GM23248 (cell line): ENCODE results near the gene LOXHD1.

ENCODE experiments used
- EZH2 ChIP-seq: fragments of 200-600 bp; sonication (generic); IDR thresholded peaks from 2 replicates; pipeline ENCODE4 v1.6.1; 2018; ENCODE audit warnings: antibody characterized with exemption, mild to moderate bottlenecking; ENCODE audit not compliant: insufficient read depth, poor library complexity, severe bottlenecking
- EZH2phosphoT487 ChIP-seq: fragments of 200-600 bp; sonication (generic); IDR thresholded peaks from 2 replicates; pipeline ENCODE4 v1.6.1; 2018; ENCODE audit warnings: antibody characterized with exemption, moderate library complexity, mild to moderate bottlenecking, low read depth; ENCODE audit not compliant: insufficient read depth

- no peak for TF ChIP-seq EZH2
- TF ChIP-seq EZH2phosphoT487, result no peak
These were observed 138.6 kb downstream of the LOXHD1 start for GRCh38 chr18:46518438-46518837.
